Measurements from ENCODE around the gene MCM10. TPM values are rescaled to one million over a fixed set of nuclear protein-coding genes. Genes with fewer than 3 reads are reported as not detected.

Gene MCM10
- total RNA-seq, 1 donor from 2014 or later, result 31.7 TPM

DNA sequence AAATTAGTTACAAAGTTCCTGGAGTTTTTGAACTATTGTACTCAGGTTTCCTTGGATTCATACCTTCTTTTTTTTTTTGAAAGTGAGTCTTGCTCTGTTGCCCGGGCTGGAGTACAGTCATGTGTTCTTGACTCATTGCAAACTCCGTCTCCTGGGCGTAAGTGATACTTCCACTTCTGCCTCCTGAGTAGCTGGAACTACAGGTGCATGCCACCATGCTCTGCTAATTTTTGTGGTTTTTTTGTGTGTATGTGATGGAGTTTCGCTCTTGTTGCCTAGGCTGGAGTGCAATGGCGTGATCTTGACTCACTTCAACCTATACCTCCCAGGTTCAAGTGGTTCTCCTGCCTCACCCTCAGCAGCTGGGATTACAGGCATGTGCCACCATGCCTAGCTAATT lies 22.3 kb downstream of the MCM10 start:
- Mint-ChIP-seq H3K36me3 (peaks cover 31% of the 10 kb centered on the region), H3K27ac (no peak overlapping the region), H3K27me3 (no peaks in the 10 kb centered on the region), H3K9me3 (peaks cover 4% of the 10 kb centered on the region), H3K4me1 (ENCODE audit: unreplicated experiment) (no peaks in the 10 kb centered on the region), H3K4me3 (no peak overlapping the region)
- DNase-seq (ENCODE audit: extremely low spot score, unreplicated experiment), result no peak
- TF ChIP-seq, protein P1, sequence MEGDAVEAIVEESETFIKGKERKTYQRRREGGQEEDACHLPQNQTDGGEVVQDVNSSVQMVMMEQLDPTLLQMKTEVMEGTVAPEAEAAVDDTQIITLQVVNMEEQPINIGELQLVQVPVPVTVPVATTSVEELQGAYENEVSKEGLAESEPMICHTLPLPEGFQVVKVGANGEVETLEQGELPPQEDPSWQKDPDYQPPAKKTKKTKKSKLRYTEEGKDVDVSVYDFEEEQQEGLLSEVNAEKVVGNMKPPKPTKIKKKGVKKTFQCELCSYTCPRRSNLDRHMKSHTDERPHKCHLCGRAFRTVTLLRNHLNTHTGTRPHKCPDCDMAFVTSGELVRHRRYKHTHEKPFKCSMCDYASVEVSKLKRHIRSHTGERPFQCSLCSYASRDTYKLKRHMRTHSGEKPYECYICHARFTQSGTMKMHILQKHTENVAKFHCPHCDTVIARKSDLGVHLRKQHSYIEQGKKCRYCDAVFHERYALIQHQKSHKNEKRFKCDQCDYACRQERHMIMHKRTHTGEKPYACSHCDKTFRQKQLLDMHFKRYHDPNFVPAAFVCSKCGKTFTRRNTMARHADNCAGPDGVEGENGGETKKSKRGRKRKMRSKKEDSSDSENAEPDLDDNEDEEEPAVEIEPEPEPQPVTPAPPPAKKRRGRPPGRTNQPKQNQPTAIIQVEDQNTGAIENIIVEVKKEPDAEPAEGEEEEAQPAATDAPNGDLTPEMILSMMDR (conservative IDR thresholded peaks at IDR 0.05), result no peak

DNA sequence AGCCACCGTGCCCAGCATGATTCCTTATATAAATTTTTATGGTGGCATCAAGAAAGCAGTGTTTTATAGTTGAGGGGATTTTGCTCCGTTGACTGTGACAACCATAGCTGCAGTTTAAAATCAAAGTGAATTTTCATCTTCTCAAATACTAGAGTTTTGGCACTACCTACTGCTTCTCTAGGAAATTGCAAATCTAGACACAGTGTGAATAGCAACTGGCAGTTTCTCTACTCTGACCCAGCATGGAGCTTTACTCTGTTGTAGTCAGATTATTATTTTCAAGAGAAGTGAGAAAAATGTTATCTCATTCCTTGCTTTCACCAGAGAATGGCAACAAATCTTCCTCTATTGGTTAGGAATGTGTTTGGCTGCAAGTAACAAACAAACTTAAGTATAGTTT lies 22.9 kb downstream of the MCM10 start:
- no peaks in the 10 kb centered on the region for H3K27me3 Mint-ChIP-seq
- no peaks in the 10 kb centered on the region for H3K4me1 Mint-ChIP-seq (ENCODE audit: unreplicated experiment)
- no peak overlapping the region for H3K27ac Mint-ChIP-seq
- DNase-seq (ENCODE audit: extremely low spot score, unreplicated experiment), result no peak
- H3K9me3 Mint-ChIP-seq, result peaks cover 4% of the 10 kb centered on the region
- H3K36me3 Mint-ChIP-seq, result peaks cover 30% of the 10 kb centered on the region
- no peak overlapping the region for H3K4me3 Mint-ChIP-seq
- TF ChIP-seq, protein P1 (conservative IDR thresholded peaks at IDR 0.05), result no peak

DNA sequence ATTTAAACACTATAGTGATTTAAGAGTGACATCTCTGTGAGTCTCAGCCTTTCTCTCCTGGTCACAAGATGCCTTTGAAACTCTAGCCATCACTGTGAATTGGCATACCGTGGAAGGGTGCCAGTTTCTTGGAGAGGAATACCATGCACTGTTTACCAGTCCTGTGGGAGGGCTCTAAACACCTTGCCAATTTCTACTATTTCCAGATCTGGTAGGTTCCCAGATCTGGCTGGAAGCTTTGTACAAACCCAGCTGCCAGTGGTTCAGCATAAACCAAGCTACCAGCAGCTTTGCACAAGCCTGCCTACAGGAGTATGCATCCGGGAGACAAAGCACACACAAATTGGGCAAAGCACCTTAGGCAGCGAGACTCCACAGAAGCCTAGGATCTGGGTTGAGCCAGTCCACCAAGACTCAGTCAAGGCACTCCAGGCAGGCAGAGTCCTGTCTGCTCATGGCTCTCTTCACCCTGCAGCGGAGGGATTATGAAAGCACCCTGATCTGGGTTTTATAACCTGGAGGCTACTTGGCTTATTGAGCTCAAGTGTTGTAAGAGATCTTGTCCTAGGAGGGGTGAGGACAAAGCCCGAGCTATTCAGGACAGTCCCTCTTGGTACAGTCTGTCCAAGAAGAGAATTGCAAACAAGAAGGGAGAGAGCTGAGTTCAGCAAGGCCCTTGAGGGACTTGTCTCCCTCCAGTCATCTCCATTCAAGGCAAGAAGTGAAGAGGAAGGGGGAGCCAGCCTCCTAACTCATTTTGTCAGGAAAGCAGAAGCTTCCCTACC lies 23.6 kb downstream of the MCM10 start:
- Mint-ChIP-seq H3K27me3 (no peaks in the 10 kb centered on the region), H3K9me3 (peaks cover 4% of the 10 kb centered on the region), H3K36me3 (peaks cover 30% of the 10 kb centered on the region), H3K4me3 (no peak overlapping the region), H3K27ac (no peak overlapping the region), H3K4me1 (ENCODE audit: unreplicated experiment) (no peaks in the 10 kb centered on the region)
- TF ChIP-seq, protein P1 (conservative IDR thresholded peaks at IDR 0.05), result no peak
- no peak for DNase-seq (ENCODE audit: extremely low spot score, unreplicated experiment)

DNA sequence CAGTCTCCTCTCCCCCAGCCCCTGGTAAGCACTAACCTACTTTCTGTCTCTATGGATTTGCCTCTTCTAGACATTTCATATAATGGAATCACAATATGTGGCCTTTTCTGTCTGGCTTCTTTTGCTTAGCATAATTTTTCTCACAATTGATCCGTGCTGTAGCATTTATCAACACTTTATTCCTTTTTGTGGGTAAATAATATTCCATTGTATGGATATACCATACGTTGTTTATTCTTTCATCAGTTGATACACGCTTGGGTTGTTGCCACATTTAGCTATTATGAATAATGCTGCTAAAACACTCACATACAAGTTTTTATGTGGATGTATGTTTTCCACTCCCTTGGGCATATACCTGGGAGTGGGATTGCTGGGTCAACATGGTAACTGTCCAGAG lies 25.8 kb downstream of the MCM10 start:
- no peak for DNase-seq (ENCODE audit: extremely low spot score, unreplicated experiment)
- Mint-ChIP-seq H3K9me3 (peaks cover 4% of the 10 kb centered on the region), H3K4me1 (ENCODE audit: unreplicated experiment) (no peaks in the 10 kb centered on the region), H3K27ac (no peak overlapping the region), H3K27me3 (no peaks in the 10 kb centered on the region), H3K4me3 (no peak overlapping the region), H3K36me3 (peaks cover 30% of the 10 kb centered on the region)
- TF ChIP-seq, protein P1 (conservative IDR thresholded peaks at IDR 0.05), result no peak

DNA sequence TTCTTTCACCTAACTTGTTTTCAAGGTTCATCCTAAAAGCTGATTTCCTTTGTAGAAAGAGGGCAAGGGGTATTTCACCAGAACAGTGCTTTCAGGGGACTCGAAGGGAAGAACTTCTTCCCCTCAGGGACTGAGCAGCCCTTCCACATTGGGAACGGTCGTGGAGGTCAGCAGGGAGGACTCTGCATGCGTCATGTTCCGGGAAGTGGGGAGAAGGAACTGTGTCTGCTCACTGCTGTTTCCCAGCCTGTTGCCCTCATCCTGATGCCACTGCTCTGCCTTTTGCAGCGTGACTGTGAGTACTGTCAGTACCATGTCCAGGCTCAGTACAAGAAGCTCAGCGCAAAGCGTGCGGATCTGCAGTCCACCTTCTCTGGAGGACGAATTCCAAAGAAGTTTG lies 27.2 kb downstream of the MCM10 start:
- H3K36me3 Mint-ChIP-seq, result peaks cover 29% of the 10 kb centered on the region
- no peak for DNase-seq (ENCODE audit: extremely low spot score, unreplicated experiment)
- TF ChIP-seq, protein P1 (conservative IDR thresholded peaks at IDR 0.05), result no peak
- H3K27me3 Mint-ChIP-seq, result no peaks in the 10 kb centered on the region
- H3K4me1 Mint-ChIP-seq (ENCODE audit: unreplicated experiment), result no peaks in the 10 kb centered on the region
- H3K4me3 Mint-ChIP-seq, result no peak overlapping the region
- peaks cover 4% of the 10 kb centered on the region for H3K9me3 Mint-ChIP-seq
- no peak overlapping the region for H3K27ac Mint-ChIP-seq

All from type B pancreatic cell (in vitro differentiated cells).